Left lobe of liver (tissue), 2 donors: ENCODE data around the gene TCL1A. TPM values are rescaled to one million over a fixed set of nuclear protein-coding genes. Genes with fewer than 3 reads are reported as not detected.
"Not testable (repeated sequence)": the region's sequence is repeated elsewhere in the genome, so short reads cannot be mapped to it uniquely, and the experiment has no call there.

Experiments
- ATAC-seq: fragments of 200-7000 bp; cut with Tn5 transposase; one replicate; pipeline ENCODE4 v1.9.1; 2020; ENCODE audit warnings: mild to moderate bottlenecking, moderate library complexity
- DNase-seq: peaks from one replicate; pipeline ENCODE4 v3.0.0-alpha.2; 2020; ENCODE audit warnings: low spot score
- total RNA-seq: library from RNA; stranded (reverse); gene quantifications from one replicate; pipeline ENCODE4 v1.2.1, GENCODE V29; 2021
- donor health status: DM: no; HTN: no; CAD: no; lungs with moderate emphysema.
- donor health status: DM: no; HTN: yes; CAD: no.

The TCL1A gene
- total RNA-seq, 1 donor from 2014 or later, result not detected

DNA sequence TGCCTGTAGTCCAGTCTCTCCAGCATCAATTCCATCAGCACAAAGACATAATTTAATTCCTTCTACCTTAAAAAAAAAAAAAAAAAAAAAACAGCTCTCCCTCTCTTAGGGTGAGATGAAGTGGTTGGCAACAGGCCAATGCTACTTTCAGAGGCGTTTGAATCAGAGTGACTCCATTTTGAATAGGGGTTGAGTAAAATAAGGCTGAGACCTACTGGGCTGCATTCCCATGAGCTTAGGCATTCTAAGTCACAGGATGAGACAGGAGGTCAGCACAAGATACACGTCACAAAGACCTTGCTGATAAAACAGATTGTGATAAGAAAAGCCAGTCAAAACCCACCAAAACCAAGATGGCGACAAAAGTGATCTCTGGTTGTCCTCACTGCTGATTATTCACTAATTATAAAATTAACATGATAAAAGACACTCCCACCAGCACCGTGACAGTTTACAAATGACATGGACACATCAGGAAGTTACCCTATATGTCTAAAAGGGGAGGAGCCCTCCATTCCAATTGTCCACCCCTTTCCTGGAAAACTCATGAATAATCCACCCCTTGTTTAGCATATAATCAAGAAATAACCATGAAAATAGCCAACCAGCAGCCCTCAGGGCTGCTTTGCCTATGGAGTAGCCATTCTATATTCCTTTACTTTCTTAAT lies 34.6 kb downstream of the TCL1A start:
- ATAC-seq (no peak), DNase-seq (peak; percentile 10)

DNA sequence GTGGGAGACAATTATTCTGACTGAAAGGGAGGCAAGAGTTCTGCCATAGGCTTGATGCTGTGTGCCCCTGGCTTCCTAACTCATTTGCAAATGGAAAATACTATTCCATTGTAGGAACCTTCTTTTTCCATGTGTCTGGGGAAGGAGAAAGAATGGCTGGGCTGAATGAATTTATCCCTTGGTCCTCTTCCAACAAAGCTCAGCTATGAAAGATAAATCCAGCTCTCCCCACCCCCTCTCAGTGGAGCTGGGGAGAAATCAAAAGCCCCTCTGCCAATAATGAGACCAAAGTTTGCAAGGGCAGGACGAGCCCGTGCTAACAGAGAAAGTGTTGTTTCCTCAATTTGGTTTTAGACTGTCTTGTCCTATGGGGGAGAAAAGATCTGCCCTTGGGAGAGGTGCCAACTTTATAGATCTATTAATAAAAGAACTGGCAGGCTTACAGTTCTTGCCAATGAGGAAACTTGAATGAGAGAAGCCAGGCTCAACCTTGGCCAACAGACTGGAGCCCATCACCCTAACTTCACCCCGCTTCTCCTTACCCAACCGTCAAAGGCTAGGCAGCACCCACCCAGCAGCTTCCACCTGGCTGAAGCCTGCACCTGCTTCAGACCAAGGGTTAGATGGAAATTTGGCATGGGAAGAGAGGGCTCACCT lies 36.6 kb downstream of the TCL1A start:
- DNase-seq (no peak), ATAC-seq (no peak)

DNA sequence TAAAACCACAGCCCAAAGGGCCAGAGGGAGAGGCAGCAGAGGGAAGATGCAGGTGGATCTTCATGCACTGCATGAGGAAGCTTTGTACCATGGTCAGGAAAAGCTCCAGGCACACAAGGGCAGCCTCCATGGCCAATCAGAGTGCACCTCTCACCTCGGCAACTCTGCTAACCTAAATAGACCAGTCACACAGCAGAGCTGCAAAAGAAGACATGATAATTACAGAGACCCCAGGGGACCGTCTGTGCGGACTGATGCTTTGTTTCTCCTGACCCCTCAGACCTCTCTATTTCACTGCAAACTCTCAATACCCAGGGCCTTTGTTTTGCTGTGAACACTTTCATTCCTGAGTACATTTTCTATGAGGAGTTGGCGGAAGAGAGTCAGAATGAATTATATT lies 38.4 kb downstream of the TCL1A start:
- DNase-seq, result no peak
- ATAC-seq, result no peak

DNA sequence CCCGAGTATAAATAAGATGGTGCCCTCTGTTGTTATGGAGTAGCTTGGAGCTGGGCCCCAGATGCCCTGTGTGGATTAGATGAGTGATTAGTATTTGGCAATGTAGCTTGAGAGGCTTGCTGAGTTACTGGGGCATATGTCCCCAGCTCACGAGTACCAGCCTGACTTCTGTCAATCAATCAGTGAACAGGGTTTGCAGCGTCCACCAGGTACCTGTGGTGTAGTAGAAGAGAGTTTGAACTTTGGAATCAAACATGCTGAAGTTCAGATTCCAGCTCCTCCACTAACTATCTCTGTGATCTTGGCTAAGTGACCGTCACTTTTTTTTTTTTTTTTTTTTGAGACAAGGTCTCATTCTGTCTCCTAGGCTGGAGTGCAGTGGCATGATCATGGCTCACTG lies 39.3 kb downstream of the TCL1A start:
- no peak for DNase-seq
- peak; percentile 58 for ATAC-seq

DNA sequence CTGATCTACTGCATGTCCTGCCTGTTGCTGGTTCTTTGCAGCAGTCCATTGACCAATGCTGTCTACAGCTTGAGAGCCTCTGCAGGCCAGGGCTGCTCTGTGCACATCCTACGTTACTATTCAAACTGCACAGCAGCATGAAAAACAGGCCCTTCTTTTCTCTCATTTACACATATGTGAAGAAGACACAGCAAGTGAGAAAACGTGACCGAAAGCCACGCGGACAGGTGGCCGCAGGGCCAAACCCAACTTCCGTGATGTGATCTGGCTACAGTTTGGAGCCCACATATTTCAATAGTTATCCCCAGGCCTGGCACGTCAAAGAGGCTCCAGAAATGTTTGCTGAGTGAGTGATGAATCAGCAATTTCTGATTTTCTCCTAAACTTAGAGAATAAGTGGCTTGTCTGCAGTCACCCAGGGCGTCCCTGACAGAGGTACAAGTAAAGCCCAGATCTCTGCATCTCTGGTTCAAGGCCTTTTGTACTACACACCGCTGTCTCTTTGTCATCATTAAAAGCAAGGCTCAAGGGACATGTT lies 45.6 kb downstream of the TCL1A start:
- no peak for DNase-seq
- no peak for ATAC-seq

DNA sequence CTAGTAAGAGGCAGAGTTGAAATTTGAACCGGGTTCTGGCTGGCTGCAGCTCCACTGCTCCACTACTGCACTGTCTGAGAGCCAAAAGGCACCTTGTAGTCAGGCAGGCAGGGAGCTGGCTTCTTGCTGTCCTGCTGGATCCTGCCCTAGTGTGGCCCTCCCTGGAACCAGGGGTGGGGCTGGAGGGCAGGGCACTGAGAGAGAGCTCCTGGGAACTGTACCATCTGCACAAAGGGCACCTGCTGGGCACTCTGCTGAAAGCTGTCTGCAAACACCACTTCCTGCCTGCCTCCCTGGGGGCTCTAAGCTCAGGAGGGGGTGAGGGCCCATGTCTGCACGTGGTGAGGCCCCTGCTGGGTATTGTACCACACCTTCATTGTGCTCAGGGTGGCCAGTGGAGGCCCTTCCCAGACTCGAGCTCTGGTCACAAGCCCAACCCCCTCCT lies 46.7 kb downstream of the TCL1A start:
- no peak for ATAC-seq

DNA sequence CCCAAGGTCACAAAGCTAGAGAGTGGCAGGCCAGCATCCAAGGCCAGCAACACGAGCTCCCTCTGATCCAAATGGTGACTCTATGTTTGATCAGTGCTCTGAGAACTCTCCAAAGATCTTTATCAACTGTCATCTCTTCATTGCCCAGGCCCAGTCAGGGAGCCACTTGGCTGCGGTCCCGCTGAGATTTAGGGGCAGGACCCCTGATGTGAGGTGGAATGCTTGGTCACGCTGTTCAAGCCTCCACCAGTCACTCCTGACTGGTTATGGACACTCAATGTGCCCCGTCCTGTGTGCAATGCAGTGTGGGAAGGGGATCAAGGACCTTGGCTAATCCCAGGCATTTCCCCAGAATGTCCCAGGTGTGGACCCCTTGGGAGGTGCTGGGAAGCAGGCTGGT lies 47.5 kb downstream of the TCL1A start:
- DNase-seq, result no peak
- ATAC-seq, result no peak

More for the DNA sequence above, 46.7 kb downstream of the TCL1A start:
- no peak for DNase-seq

DNA sequence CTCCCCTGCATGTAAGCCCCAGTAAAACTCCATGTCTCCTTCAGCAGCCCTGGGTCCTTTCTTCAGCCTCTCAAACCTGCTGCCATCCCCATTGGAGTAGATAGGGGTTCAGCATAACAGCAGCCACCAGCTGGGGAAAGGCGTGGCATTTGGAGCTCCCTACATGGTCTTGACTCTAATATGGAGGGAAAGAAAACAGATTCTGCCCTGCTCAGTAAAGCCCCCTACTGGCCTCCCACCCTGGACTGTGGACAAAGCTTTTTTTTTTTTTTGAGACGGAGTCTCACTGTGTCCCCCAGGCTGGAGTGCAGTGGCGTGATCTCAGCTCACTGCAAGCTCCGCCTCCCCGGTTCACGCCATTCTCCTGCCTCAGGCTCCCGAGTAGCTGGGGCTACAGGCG lies 48.4 kb downstream of the TCL1A start:
- not testable (repeated sequence) for DNase-seq, ATAC-seq

DNA sequence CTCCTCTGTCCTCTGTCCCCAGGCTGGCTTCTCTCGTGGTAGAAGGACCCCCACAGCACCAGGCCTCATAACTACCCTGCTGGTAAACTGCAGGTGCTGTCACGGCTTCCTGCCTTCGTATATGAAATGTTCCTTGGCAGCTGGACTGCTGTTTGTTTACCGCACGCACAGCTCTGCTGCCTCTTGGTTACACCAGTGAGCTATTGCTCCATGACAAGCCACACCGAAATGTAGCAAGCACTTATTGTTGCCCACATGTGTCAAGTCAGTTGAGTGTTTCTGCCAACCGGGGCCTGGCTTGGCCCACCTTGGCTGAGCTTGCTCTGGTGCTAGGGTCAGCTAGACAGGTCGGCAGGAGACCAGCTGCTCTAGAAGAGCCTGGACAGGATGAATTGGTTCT lies 49.4 kb downstream of the TCL1A start:
- ATAC-seq (no peak), DNase-seq (no peak)

DNA sequence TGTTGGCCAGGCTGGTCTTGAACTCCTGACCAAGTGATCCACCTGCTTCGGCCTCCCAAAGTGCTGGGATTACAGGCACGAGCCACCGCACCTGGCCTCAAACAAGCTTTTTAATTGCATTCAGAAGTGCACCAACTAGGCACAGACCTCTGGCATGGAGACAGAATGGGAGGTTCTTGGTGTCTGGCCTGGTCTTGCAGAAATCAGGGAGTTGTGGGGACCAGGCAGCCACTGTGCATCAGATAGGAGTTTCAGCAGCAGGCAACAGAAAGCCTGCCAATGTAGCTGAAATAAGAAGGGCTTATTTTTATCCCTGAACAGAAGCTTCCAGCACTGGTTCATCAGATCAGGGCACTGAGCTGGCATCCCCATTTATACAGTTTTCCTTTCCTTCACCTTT lies 49.9 kb downstream of the TCL1A start:
- ATAC-seq (peak; percentile 68), DNase-seq (no peak)

DNA sequence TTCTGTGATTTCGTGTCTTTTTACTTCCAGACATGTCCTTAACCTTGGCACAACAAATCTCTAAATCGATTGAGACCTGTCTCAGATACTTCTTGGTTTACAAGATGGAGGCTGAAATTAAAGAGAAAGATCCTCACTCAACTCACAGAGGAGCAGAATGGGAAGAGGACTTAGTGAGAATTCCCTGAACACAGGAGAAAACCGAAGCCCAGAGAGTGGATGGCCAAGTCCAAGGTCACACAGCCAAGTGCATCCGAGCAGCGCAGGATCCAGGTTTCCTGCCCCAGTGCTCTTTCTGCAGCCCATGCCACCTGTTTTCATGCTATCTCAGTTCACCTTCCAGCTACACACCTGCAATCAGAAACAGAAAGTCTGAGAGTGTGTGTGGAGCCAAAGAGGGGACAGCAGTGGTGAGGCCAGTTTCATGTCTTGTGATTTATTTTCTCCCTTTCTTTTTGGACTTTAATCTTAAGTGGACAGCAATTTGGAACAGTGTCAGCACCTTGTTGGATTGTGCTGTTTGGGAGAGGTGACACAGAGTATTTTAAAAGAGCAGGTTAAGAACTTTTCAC lies 50.6 kb downstream of the TCL1A start:
- ATAC-seq, result peak; percentile 18
- DNase-seq, result no peak

DNA sequence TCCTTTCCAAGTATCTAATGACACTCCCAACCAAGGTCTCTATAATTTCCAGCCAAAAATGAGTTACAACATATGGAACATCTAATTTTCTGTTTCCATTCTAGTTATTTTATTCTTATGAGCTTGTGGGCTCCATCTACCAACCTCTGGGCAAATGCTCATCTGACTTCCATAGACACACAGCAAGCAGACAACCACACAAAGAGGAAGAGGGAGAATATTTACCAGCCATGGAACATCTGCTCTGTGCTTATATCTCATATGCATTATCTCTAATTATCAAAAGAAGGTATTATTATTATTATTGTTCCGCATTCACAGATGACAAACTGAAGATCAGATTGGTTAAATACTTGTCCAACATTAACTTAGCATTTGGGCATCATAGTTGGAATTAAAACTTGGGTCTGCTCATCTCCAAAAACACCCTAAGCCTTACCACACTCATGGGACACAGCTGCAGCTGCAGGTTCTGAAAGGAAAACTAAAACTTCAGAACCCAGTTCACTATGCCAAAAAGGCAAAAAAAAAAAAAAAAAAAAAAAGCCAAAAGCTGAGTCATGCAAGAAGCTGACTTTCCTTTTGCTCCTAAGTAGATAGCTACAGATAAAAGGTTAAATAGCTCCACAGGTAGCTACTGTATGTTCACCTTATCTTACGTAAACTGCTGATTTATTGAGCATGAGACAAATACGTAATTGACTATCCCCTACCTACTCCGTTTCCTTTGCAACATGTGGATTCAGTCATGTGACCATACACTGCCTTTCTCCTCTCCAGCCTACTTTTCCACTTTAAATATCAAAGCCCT lies 51.3 kb downstream of the TCL1A start:
- peak; percentile 41 for ATAC-seq
- no peak for DNase-seq

DNA sequence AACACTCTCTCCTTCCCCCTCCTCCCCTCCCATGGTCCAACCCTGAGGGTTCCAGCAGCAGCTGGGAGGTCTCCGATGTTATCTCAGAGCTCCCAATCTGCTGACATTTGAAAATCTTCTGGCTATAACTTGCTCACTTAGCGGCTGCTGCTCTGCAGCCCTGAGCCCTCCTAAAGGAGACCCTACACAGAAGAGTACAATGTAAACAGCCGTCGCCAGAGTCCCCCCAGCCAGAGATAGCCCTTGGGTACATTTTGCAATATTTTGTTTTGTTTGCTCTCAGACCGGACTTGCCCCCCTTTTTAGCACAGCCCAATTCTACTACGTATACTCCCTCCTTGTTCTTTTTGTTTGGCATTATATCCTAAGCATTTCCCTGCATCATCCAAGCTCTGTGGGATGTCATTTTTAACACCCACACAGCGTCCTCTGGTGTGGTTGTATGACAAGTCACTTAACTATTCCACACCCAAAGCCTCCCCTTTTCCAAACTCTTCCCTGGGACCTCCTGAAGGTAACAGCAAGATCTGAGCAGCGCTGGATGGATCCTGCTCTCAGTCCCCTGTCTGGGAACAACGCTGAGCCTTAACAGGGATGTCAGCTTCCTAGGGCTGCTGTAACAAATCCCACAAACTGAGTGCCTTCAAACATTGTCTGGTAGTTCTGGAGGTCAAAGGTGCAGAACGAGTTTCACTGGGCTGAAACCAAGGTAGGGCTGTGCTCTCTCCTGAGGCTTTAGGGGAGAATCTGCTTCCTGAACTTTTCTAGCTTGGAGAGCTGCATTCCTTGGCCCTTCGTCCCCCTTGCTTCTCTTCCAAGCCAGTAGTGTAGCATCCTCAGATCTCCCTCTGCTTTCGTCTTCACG lies 53.0 kb downstream of the TCL1A start:
- no peak for DNase-seq
- ATAC-seq, result no peak

DNA sequence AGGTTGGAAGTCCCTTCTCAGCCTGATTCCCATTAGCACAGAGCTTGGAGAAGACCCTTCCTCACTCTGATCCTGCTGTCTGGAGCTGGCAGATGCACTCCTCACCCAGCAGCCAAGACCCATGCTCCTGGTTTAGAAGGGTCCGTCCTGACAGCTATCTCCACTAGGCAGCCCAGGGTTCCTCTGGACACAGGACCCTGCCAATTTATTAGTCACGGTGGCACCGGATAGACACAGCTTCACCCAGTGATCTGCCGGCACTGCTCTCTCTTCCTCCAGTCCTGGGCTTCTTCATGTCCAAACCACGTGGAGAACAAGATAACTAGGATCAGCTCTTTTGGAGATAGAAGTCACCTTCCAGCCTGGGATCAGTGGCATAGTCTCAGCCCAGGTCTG lies 53.9 kb downstream of the TCL1A start:
- DNase-seq, result no peak

More for the DNA sequence above, 53.9 kb downstream of the TCL1A start:
- ATAC-seq, result no peak

Other genes starting within 250 kb of the TCL1A start
- 13.6 TPM for gene SYNE3, start 197.5 kb downstream of the TCL1A start, total RNA-seq
- gene GLRX5, start 179.1 kb downstream of the TCL1A start, total RNA-seq, result 31.4 TPM
- gene TCL1B, start 27.7 kb downstream of the TCL1A start, total RNA-seq, result not detected
- not detected for gene TUNAR, start 162.7 kb upstream of the TCL1A start, total RNA-seq